HuH-7.5 (cell line): Measurements from ENCODE around the gene SLC48A1.

Experiments
- DNase-seq: peaks from one replicate; pipeline ENCODE4 v3.0.0; 2011; ENCODE audit warnings: low spot score

Gene SLC48A1

DNA sequence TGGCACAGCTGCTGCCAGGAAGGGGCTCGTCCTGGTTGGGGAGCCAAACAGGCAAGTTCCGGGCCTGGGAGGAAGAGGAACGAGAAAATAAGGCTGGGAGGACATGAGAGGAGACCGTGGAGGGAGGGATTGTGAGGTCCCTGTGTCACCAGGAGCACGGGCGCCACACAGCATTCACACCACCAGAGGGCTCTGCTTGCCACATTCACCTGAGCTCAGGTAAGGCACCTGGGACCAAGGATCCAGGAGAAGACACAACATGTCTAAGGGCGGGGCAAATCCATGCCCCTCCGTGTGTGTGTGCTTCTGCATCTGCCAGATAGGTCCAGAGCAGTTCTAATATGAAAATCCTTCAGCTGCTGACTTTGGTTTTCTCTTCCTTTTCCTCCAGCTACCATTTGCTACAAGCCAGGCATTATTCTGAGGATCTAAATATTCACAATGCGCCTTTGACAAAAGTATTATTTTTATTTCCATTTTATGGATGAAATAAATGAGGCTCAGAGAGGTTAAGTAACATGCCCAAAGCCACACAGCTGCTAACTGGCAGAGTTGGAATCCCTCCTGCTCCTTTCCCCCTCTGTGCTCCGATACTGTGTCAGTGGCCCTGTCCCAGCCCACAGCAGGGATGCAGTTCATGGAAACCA lies 28.9 kb upstream of the SLC48A1 start:
- DNase-seq, result peak; percentile 86

DNA sequence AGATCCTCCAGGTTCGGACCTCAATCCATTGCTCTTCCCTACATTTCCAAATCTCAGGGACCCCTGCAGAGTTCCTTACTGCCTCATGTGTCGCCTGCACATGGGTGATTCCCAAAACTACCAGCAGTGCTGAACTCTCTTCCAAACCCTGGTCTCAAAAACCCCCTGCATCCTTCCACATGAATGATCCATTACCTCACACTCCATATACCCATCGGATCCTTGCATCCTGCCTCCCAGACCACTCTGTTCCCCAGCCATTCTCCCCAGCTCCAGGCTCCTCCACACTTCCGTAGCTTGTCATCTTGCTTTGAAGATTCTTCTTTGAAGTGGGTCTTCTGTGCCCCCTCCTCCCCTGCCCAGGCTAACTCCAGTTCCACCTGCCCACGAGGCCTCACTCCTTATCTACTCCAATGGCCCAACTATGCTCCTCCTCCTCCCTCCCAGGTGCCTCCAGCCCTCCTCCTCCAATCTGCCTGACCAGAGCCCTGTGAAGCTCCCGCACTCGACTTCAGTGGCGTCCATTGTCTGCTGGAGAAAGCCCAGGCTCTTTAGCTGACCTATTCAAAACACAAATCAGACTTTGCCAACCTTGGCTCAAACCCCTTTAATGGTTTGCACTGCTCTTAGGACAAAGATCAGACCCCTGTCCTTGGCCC lies 28.1 kb upstream of the SLC48A1 start:
- DNase-seq, result no peak

GRCh38 chr12:47745485-47746041 lies 27.5 kb upstream of the SLC48A1 start:
- DNase-seq, result no peak

DNA sequence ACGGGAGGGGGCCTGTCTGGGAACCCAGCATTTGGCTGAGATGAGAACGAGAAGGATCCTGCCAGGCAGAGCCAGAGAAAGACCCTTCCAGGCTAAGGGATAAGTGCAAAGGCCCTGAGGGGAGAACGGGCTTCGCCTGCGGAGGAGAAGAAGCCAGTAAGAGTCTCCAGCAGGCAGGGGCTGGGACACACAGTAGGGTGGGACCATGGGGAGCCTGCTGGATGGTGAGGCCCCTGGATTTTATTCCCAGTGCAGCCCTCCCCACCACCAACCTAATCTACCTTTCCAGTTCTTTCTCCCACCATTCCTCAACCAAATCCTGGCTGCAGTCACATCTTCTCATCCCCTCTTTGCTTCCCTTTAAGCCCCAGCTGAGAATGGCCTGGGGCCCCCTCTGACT lies 27.0 kb upstream of the SLC48A1 start:
- no peak for DNase-seq

DNA sequence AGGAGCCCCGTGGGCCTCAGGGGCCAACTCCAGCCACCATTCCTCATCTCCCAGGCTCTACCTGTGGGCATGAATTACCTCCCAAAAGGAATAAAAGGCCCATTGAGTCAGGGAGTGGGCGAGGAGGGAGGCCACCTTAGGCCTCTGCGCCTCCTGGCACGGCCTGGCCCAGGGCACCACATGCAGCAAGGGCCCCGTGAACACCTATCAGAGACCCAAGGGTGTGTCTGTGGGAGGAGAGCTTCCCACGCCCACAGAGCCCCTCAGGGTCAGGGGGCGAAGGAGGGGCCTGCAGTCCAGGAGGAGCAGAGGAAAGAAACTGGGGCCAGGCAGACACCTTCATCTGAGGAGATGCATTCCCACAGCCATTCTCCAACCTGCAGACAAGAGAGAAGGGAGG lies 26.5 kb upstream of the SLC48A1 start:
- DNase-seq, result no peak

DNA sequence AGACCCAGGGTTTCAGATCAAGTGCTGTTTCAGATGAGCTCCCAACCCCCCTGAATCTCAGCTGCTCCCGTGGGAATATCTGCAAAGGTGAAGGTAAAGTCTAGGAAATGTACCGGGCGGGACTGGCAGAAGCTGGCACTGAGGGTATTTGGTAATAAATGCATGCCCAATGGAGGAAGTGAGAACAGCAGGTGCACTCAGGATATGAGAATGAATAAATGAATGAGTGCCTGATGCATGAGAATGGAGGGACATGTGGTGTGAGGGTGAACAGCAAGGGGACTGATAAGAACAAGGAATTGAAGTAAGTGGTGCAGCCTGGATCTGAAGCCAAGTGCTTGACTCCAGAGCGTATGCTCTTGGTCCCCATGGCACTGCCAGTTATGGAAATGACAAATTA lies 25.9 kb upstream of the SLC48A1 start:
- no peak for DNase-seq

DNA sequence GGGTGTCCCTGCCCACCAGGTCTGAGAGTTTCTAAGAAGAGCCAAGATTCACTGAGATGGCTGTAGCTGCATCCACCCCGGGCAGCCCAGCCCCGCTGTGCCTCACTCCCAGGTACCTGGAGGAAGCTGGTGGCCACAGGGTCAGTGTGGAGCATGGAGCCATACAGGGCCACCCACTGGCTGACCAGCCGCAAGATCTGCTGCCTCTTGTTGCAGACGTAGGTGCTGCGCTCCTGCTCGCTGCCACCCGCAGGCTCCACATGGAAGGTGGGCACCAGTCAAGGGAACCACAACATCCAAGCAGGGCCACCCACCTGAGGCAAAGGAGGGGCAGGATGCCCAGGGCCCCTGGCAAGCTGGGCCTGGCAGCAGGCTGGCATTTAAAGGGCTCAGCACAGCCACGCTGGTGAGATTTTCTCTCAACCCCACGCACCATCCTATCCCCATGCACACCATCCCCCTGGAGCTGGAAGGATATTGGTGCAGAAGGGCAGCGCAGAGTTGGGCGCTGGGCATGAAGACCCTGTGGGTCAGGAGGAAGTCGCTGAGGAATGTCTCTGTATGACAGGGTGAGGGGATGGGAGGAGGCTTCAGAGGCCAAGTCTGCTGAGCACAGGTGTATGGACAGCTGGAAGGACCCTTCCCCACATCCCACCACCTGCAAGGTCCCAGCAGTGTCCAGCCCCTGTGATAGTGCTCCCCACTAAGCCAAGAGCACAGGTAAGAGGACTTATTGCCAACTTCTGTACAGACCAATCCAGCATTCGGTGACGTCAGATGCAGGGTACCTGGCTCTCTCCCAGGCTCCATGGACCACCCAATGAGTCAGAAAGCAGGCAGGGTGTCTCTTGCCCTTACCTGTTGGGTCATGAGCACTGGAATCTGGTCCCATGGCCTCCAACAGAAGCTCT lies 25.2 kb upstream of the SLC48A1 start:
- no peak for DNase-seq

- DNase-seq, result no peak
Observed at GRCh38 chr12:47748507-47748828, 24.6 kb upstream of the SLC48A1 start.

GRCh38 chr12:47748899-47749298 lies 24.1 kb upstream of the SLC48A1 start:
- DNase-seq, result no peak

- no peak for DNase-seq
Observed at GRCh38 chr12:47750229-47750798, 22.7 kb upstream of the SLC48A1 start.

- DNase-seq, result no peak
Observed at GRCh38 chr12:47750916-47751470, 22.0 kb upstream of the SLC48A1 start.

DNA sequence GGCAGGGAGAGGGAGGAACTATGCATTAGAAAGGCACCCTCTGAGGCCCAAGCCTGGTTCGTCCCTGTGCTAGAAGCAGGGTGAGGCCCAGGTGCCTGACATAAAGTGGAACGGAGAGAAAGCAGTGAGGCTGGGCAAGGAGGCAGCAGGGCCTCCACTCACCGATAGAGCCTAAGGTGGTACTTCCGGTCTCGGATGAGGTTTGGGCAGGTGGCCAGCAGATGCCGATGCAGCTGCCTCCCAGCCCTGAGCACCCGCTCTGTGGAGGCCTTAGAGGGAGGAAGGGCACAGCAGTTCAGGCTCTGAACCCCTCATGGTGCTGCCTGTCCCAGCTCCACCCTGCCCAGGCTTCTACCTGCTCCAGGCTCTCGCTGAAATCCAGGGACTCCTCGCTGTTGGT lies 21.5 kb upstream of the SLC48A1 start:
- DNase-seq, result no peak

GRCh38 chr12:47752121-47752520 lies 20.9 kb upstream of the SLC48A1 start:
- no peak for DNase-seq

DNA sequence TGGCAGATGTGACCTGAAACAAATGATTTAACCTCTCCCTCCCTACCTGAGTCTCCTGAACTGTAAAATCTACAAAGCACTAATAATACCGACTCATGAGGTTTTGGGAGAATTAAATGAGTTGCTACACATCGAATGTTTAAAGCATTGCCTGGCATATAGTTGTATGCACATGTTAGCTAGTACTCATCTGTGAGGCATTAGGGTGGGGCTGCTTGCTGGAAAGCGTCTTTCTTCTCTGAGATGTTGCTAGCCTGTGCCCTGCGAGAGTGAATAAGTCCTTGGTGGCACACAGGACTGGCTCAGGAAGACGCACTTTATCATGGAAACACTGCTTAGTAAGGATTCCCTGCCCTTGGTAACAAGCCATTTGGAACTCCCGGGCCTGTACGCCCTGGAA lies 20.5 kb upstream of the SLC48A1 start:
- no peak for DNase-seq

DNA sequence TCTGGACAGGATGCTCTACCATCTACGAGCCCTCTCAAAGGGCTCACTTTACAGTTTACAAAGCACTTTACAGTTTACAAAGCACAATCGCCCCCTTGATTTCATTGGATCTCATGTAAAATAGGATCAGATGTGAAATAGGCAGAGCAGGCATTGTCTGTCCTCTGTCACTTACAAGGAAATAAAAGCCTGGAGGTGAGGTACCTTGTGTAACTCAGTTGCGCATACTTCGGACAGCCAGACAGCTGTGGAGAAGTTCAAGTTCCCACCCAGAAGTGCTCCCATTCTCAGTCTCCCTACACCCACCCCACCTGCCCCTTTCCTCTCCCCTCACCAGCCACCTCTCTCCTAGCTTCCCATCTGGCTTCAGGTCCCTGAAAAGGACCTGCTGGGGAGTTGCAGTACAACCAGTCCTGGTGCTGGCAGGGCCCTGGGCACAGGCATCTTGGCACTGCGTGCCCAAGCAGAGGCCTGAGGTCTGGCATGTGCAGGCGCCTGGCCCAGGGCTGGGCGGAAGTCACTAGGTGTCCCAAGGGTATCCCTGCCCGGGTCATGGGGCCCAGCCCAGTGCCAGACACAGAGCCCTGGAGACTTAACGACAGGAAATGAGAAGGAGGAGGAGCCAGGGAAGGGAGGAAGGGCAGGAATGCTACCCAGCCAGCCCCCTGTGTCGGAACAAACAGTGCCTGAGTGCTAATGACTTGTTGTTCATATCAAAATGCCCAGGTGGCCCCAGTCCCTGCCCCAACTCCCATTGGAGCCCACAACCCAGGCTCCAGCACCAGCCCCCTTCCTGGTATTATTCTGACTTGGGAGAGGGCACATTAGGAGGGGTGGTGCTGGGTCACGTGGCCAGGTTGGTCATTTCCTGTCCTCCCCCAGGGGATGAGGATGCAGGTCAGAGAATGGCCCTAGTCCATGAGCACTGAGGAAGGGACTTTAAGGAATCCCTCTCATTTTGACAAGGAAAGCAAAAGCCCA lies 19.7 kb upstream of the SLC48A1 start:
- DNase-seq, result no peak

- DNase-seq, result no peak
Observed at GRCh38 chr12:47754126-47754525, 18.9 kb upstream of the SLC48A1 start.

DNA sequence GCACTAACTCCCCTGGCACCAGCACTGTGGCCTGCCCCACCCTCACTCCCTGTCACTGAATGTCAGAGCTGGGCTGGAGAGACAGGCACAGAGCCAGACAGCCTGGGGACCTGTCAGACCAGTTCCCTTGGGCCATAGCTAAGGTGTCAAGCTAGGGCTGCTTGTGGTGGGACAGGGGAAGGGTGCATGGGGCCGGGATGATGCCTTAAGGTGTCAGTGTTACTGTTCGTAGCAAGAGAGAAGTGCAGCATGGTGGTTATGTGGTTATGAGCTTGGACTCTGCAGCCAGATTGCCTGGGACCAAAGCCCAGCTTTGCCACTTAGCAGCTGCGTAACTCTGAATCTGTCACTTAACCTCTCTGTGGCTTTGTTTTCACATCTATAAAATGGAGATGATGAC lies 18.2 kb upstream of the SLC48A1 start:
- DNase-seq, result no peak

DNA sequence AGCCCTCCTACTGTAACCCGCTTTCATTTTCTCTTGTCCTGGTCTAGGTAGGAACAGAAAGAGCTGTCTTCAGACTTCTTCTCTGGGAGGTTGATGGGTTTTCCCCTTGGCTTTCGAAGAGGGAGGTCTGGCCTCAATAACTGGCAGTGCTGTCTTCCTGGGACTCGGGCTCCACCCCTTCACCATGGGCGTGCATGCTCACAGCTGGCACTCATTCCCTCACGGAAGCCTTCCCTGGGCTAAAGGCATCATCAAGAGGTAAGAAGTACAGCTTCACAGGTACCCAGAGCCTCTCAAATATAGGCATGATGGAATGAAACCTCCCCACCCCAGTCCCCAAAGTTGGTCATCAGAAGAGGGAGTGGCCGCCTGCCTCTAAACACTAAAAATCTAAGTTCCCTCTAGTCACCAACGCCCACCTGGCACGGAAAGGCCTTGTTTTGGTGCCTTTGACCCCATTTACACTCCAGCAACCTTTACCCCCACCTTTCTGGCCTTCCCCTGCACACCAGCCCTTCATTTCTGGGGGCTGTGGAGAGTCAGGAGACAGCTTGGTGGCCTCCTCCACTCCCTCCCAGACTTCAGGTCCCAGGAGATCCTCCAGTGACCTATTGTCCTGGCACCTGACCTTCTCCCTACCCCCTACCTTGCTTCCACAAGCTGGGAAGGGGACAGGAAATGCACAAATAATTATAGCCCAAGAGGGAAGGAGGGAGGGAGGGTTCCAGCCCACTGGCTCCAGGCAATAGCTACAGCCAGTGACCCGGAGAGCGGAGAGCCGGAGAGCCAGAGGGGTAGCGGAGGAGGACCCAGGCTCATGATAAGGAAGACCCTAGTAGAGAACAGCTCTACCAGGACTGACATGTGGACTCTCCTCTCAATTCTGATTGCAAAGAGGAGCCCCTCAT lies 17.1 kb upstream of the SLC48A1 start:
- no peak for DNase-seq

DNA sequence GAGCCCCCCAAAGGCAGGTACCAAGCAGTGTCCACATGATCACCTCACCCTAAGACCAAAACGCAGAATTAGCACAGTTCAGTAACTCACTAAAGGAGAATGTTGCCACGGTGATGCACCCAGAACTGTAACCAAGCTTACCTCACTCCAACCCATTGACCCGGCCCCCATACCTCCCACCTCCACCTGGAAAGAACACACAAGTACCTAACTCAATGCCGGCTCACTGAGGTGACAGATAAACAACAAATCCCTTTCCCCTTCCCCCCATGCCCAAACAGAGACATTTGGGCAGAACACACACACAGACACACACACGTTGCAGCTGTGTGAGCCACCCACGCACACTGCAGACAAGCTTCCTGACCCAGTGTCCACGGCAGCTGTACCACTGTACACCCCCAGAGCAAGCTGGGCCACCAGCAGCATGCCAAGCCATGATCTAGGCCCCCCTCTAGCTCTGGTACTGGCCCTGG lies 15.6 kb upstream of the SLC48A1 start:
- no peak for DNase-seq
